GM19467 (cell line): Measurements from ENCODE around the gene LCN9.

Experiments used
- ATAC-seq: cut with Tn5 transposase; IDR thresholded peaks from one replicate; pipeline ENCODE4 v1.9.1; 2021; ENCODE audit warnings: mild to moderate bottlenecking, moderate library complexity; ENCODE audit not compliant: unreplicated experiment

LCN9 gene

DNA sequence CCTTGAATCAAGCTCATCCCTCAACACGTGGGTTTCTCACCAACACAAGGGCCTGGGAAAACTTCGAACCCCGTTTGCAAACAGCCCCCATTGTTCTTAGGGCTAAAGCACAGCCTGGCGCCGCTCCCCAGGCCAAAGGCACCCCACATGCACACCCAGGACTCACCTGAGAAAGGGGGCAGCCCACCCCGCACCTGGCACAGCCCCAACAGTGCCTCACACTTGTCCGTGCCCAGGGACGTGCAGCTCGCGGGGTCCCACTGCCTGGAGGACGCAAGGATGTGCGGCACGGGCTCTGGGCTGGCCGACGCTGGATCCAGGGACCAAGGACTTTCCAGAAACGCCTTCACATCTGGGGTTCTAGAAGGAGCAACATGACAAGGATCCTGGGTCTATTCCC is 33.3 kb downstream of the LCN9 start:
- no peak for ATAC-seq

DNA sequence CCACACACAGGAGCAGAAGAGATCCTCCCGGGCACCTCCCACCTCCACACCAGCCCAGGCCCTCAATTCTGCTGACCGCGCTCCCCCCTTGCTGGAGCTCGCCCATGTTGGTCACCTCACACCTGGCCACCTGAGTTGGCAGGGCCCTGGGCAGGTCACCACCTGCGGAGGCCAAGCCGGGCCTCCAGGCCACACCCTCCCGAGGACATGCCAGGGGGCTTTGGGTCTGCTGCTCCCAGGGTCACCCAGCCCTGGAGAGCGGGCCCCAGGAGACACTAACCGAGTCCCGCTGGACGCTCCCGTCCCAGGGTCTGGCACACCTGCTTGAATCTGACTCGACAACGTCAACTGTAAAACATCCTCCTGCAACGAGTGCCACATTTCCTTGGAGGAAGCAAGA is 34.1 kb downstream of the LCN9 start:
- ATAC-seq, result no peak

DNA sequence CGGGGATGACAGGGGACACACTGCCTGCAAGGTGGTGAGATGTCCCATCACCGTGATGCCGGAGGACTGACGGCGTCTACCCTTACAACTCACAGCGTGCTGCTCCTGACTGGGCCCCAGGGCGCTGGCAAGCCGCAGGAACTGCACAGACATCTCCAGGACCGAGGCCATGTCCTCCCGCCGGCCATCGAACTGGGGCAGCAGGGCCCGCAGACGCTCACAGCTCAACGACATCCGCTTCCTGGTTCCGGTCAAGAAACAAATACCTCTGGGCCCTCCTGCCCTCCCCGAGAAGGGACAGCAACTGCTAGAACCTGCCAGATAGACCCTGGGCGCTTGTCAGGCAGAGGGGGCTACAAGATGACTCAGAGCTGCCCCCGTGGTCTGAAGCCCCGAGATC is 35.1 kb downstream of the LCN9 start:
- no peak for ATAC-seq

DNA sequence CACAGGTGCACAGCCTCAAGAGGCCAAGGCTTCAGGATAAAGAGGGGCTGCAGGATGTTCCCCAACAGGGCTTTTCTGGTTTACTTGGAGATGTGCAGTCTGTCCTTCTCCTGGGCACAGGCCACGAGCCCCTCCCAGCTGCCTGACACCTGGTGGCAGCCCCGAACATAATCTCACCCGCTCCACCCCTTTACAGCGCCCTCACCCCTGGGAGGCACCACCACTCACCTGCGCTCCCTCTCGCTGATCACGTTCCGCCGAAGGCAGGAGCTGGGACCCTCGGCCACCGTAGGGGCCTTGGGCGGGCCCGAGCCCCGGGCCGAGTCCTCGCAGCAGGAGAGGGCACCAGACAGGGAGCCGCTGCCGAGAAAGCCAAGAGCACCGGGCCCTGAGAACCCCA is 35.7 kb downstream of the LCN9 start:
- no peak for ATAC-seq

DNA sequence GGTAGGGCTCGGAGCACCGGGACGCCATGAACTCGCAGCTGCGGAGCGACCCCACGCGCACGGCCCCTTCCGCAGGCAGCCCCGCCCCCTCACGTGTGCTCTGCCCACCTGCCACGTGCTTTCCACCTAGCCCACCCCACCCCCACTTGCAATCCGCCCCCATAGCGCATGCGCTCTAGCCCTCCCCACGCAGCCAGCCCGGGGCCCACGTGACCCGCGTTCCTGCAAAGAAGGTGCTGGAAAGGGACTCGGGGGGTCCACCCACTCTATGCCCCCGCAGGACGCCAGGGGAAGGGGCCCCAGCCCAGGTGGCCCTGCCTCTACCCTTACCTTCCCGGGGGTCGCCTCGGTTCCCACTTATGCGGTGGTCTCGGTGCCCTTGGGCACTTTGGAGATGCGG is 36.3 kb downstream of the LCN9 start, which contains the start of gene SOHLH1:
Gene SOHLH1 (minus strand): TSS at position 42 of the 400 bp plus-strand sequence. CDS start 14 bp downstream, at position 28.
- no peak for ATAC-seq

DNA sequence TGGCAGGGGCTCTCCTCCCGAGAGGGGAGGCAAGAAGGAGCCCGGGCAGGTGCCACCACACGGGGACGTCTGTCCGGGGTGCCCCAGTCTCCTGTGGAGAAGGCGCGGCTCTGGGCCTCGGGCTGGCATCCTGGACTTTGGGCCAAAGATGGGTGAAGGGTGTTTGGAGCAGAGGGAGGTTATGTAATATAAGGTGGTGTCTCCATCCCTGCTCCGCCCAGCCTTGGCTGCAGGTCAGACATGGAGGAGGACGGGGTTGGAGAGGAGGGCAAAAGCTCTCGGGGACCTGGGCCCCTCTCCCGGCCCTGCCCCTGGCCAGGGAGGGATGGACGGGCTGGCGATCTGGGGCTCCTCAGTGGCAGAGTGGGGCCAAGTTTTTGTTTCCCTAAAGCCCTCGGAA is 37.4 kb downstream of the LCN9 start:
- ATAC-seq, result no peak

DNA sequence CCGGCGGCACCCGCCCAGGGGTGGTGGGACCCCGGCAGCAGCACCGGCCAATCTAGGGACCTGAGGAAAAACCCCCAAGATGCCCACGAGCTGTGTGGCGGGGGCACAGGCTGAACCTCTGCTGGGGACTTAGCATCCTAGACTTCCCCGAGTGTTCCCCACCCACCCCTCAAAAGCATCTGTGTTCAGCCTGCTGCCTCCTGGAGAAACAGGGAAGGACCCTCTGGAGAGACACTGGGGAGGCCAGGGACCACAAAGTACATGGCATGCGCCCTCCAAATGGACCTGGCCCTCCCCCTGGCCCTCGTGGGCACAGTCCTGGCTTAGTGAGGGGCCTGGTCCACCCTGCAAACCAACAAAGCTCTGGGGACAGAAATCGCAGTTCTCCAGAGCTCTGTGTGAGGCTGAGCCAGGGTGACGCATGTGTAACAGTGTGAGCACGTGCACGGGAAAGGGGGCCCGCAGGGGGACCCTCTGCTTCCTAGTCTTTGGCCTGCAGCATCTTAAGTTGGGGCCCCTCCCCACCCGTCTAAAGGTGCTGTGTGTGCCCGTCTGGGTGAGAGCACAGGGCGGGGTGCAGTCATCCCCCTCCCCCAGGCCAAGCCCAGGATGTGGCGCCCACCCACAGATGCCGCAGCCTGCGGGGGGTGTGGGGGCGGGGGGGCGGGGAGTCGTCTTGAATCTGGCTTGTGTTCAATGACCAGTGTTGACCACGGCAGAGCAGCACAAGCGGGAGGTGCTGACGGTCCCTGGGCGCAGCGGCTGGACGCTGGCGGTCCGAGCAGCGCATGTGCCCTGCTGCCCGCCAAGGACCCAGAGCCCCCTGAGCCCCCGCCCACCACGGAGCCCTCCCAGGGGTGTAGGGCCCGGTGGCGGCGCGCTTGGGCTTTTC is 38.2 kb downstream of the LCN9 start:
- no peak for ATAC-seq

DNA sequence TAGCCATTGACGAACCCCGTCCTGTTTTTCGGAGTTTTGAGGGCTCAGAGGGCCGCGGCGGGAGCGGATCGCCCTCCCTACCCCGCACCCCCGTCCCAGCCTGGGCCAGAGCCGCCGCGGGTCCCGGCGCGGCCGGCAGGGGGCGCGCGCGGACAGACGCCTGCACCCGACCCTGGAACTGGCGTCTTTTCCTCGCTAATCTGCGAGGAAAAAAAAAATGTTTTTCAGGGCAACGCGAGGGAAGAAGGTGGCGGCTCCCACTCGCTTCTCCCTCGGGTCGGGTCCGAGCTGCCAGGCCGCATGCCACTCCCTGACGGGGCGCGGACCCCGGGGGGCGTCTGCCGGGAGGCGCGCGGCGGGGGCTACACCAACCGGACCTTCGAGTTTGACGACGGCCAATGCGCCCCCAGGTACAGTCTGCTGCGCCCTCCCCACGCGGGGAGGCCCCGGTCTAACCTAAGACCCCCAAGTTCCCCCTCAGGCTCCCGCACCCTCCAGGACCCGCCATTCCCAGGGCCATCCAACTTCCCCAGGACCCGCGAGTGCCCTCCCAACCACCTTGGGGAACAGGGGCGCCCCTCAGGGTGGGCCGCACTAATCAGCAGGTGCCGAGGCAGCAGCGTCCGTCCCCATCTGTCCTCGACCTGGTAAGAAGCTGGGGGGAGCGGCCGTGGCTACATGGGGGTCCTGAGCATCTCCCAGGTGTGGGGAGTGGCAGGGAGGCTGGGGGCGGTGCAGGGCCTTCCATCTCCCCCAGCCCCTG is 39.0 kb downstream of the LCN9 start, which contains the start of gene KCNT1:
Gene KCNT1 (plus strand): TSS at position 227 of the 763 bp plus-strand sequence. CDS start 74 bp downstream, at position 301.
- ATAC-seq, result no peak

DNA sequence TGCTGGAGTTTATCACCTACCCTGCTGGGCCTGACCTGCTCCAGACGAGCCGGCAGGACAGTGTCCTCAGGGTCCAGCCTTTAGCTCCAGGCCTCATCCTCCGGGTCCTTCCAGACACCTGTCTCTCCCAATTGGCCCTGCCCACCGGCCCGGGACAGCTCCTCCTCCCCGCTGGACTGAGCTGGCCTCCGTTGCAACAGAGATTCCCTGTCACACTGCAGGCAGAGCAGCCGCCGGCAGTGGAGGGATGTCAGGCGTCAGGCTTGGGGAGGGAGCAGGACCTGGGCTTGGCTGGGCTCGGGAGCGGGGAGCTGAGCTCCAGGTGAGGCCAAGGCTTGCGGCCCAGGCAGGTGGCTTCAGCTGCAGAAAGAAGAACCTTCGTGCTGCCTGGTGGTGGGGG is 40.6 kb downstream of the LCN9 start:
- ATAC-seq, result no peak

DNA sequence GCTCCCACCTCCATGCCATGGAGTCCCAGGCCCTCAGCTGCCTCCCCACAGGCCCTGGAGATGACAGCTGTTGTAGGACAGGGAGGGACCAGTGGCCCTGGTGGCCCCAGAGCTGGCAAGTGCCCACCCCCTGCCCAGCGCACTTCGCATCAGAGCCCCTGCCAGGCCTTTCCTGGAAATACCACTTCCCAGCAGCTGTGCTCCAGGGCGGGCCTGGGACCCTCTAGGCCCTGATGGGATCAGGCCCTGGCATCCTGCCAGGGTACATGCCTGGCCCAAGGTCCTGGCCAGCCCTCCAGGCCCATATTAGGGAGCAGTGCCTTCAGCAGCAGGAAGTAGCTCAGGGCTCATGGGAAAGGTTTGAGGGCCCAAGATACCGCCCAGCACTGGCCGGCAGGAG is 41.4 kb downstream of the LCN9 start:
- no peak for ATAC-seq

DNA sequence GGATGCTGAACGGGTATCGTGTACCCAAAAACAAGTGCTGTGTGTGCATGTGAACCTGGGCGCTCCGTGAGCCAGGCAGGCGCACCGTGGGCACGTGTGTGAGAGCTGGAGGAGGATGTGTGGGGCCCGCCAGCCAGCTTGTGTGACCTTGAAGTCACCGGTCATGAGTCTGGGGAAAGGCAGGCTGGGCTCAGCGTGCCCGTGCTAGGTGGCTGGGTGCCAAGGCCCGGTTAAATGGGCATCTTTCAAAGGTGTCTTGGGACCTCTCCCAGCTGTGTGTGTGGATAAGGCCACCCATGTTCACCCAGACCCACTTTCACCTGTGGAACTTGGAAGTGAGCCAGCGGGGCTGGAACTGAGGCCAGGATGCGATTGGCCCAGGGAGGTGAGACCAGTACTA is 42.3 kb downstream of the LCN9 start:
- no peak for ATAC-seq

DNA sequence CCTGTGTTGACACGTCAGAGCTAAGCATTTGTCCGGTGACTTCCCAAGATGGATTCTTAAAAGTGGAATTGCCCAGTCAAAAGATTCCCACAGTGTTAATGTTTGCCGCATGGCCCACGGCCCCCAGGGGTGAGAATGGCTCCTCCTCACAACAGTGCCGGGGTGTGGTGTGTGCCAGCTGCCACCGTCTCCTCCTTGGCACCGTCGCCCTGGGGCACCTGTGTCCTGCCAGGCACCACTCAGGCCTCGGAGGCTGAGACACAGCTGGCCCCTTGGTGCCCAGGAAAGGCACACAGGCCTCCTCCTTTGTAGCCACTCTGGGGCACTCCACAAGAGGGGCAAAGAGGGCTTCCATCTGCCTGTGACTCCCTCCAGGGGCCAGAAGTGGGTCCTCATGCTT is 43.2 kb downstream of the LCN9 start:
- ATAC-seq, result no peak

DNA sequence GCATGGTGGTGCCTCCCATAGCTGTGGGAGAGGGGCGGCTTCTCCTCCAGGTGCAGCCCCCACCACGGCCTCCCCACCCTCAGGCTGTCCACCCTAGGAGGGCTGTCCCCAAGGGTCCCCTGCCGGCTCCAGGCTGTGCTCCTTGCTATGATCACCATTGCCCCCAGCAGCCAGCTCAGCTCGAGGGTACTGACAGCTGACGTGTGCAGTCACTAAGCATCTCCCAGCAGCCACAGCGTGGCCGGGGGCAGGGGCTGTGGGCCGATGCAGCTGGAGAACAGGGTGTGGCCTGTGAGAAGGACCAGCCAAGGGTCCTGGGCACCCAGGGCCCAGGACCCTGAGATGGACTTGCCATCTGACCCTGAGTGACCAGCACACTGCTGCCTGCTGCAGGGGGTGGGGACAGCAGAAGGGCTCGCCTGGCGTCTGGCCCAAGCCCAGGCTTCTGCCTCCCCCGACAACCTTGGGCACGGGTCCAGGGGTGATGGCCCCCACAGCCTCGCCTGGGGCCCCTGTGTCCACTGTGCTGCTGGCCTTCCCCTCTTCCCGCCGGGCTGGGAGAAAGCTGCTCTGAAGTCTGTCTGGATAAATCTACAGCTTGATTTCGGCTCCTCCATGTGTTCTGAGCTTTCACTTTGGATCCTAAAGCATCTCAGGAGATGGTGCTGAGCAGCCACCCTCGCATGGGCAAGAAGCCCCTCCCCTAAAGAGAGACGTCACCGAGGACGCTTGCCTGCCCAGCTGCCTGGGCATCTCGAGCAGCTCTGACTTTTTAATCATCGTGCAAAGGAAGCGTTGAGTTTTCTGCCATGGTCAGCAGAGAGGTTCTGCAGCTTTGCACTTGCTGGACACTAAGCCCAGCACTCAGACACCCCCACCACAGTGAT is 44.4 kb downstream of the LCN9 start:
- ATAC-seq, result no peak

DNA sequence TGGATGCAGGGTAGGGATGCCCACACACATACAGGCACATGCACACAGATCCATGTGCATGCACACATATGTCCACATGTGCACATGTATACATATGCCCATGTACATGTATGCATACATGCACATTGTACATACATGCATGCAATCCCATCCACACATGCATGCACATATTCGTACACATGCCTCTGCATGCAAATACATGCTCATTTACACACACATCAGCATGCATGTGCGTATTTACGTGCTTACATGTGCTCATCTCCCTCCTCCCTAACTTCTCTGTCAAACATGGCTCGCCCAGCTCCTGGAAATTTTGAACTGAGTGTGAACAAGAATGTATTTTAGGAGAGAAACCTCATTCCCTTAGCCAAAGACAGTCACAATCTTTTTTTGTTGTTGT is 45.1 kb downstream of the LCN9 start:
- no peak for ATAC-seq

DNA sequence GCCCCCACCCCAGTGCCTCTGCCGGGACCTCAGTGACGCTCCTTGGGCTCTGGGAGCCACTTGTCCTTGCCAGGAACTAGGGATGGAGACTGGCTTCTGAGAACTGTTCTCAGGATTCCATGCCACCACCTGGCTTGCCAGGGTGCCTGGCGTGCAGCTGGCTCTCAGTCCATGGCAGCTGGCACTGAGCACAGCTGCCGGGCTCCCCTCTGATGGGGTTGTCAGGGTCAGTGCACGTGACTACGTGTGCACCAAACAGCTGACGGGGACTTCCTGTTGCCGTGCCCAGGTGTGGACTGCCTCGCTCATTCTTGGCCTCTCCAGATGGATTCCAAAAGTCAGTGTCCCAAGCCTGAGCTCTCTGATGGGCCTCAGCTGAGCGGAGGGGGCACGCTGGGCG is 48.3 kb downstream of the LCN9 start:
- no peak for ATAC-seq

DNA sequence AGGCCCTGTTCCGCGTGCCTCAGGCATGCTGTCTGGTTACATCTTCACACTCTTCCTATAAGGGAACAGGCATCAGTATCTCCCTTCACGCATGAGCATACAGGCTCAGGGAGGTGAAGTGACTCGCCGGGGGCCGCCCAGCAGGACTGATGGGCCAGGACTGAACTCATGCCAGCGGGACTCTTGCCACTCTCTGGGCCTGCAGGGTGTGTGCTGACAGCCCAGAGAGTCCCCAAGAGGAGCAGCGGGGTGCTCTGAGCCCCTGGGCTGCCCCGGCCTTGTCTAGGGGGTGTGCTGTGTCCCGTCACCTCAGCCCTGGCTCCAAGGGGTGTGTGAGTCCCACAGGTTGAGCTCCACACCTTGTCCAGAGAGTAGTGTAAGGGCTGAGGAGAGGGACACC is 48.8 kb downstream of the LCN9 start:
- no peak for ATAC-seq

DNA sequence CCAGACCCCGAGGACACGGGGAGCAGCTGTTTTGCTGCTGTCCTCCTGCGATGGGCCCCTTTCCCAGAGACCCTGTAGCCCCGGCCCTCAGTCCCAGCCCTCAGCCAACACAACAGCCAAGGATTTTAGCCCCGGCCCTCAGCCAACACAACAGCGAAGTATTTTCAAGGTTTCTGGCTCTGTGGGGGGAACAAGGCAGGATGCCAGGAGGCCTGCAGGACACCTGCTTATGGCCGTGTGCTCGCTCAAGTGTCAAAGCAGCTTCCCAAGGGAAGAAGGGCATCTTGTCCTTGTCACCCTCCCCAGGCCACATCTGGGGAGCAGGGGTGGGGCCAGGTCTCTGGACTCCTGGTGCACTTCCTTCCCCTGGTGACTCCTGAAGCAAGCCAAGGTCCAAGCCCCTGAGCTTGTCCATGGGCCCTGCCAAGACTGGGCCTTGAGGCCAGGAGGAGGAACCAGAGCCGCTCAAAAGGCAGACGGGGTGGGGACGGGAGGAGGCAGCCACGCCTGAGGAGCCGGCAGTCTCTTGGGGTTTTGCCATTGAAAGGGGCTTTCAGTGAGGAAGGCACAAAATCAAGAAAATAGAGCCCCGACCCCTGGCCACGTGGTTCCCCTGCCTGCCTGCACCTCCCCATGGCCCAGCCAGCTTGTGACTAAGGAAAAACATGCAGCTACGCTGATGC is 49.6 kb downstream of the LCN9 start:
- no peak for ATAC-seq

DNA sequence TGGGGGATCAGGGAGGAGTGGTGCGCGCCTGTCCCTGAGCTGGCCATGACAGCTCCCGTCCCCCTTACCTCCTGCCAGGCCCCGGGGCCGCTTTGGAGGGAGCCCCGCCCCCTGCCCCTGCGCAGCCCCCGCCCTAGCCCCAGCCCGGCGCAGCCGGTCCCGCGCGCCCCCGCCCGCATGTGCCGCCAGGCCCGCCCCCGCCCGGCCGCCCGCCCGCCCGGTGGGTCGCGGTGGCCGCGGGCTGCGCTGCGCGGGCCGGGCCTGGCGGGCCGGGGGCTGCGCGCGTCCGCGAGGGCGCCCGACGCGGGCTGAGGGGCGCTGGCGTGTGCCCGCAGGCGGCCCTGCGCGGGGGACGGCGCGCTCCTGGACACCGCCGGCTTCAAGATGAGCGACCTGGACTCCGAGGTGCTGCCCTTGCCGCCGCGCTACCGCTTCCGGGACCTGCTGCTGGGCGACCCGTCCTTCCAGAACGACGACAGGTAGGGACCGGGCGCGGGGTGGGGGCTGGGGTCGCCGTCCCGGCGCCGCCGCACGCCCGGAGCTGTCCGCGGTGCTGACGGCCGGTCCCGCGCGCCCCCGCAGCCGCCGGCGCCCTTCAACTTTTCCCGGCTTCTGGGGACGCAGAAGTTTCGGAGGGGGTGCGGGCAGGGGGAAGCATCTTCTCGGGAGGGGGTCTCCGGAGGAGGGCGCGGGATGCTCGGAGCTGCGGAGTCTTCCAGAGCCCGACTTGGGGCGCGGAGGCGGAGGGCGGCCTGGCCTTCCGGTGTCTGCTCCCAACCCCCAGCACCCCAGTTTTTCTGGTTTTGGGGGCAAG is 51.3 kb downstream of the LCN9 start:
- no peak for ATAC-seq

DNA sequence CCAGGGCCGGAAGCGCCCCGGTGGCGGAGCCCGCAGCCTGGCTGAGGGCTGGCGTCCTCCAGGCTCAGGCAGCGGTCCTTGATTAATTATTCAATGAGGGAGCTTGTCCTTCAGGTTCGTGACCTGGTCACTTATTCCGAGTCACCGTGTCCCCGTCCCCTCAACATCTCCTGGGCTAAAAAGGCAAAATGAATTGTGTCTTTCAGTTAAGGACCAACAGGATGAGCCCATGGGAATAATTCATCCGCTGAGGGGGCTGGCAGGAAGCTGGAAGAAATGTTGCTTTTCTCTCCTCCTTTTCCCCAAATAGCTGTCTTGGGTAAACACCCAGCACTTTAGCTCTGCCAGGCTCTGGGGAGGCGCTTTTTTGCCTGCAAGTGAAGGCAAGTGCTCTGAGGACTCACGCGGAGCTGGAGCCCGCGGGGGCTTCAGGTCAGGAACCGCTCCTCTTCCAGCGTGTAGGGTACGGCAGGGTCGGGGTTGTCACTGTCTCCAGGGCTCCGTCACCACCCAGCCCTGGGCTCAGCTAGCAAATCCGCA is 52.0 kb downstream of the LCN9 start:
- ATAC-seq, result no peak
